ENCODE data around the gene TSPAN14. TPM values are rescaled to one million over a fixed set of nuclear protein-coding genes. Genes with fewer than 3 reads are reported as not detected.

TSPAN14 gene
- total RNA-seq, 1 donor from 2014 or later: 21.1 TPM

GRCh38 chr10:80537736-80538480 lies 83.8 kb downstream of the TSPAN14 start, which contains the start of gene SH2D4B:
TSS of gene SH2D4B (plus strand) at chr10:80537902. CDS start at chr10:80538332, 430 bp downstream.
- TF ChIP-seq CTCF (IDR thresholded peaks at IDR 0.05; ENCODE audit: insufficient read depth, low read length, severe bottlenecking): no peak
- no peaks in the 10 kb centered on the region for H3K27me3 ChIP-seq (ENCODE audit: control insufficient read depth, insufficient read depth, low read length)
- FAIRE-seq (no peak), DNase-seq (ENCODE audit: low read depth) (no peak)
- H3K36me3 ChIP-seq (ENCODE audit: control insufficient read depth, insufficient read depth, low read length): no peaks in the 10 kb centered on the region
- no peak within 1 kb of the TSS for H3K4me3 ChIP-seq (ENCODE audit: low read depth, low read length)

GRCh38 chr10:80538481-80539185 lies 84.5 kb downstream of the TSPAN14 start:
- H3K36me3 ChIP-seq (ENCODE audit: control insufficient read depth, insufficient read depth, low read length): no peaks in the 10 kb centered on the region
- no peak for DNase-seq (ENCODE audit: low read depth)
- no peaks in the 10 kb centered on the region for H3K27me3 ChIP-seq (ENCODE audit: control insufficient read depth, insufficient read depth, low read length)
- no peak for FAIRE-seq
- TF ChIP-seq CTCF (IDR thresholded peaks at IDR 0.05; ENCODE audit: insufficient read depth, low read length, severe bottlenecking): no peak
- H3K4me3 ChIP-seq (ENCODE audit: low read depth, low read length): no peak overlapping the region

GRCh38 chr10:80539421-80540031 lies 85.4 kb downstream of the TSPAN14 start:
- Histone ChIP-seq H3K36me3 (ENCODE audit: control insufficient read depth, insufficient read depth, low read length) (no peaks in the 10 kb centered on the region), H3K4me3 (ENCODE audit: low read depth, low read length) (no peak overlapping the region), H3K27me3 (ENCODE audit: control insufficient read depth, insufficient read depth, low read length) (no peaks in the 10 kb centered on the region)
- no peak for TF ChIP-seq CTCF (IDR thresholded peaks at IDR 0.05; ENCODE audit: insufficient read depth, low read length, severe bottlenecking)
- DNase-seq (ENCODE audit: low read depth) (no peak), FAIRE-seq (no peak)

GRCh38 chr10:80540136-80540535 lies 86.0 kb downstream of the TSPAN14 start:
- H3K27me3 ChIP-seq (ENCODE audit: control insufficient read depth, insufficient read depth, low read length): no peaks in the 10 kb centered on the region
- DNase-seq (ENCODE audit: low read depth) (peak; percentile 29), FAIRE-seq (no peak)
- no peak for TF ChIP-seq CTCF (IDR thresholded peaks at IDR 0.05; ENCODE audit: insufficient read depth, low read length, severe bottlenecking)
- no peaks in the 10 kb centered on the region for H3K36me3 ChIP-seq (ENCODE audit: control insufficient read depth, insufficient read depth, low read length)
- no peak overlapping the region for H3K4me3 ChIP-seq (ENCODE audit: low read depth, low read length)

GRCh38 chr10:80540618-80540980 lies 86.5 kb downstream of the TSPAN14 start:
- no peak for FAIRE-seq
- peak; percentile 59 for DNase-seq (ENCODE audit: low read depth)
- Histone ChIP-seq H3K27me3 (ENCODE audit: control insufficient read depth, insufficient read depth, low read length) (no peaks in the 10 kb centered on the region), H3K4me3 (ENCODE audit: low read depth, low read length) (peak overlapping the region; percentile 13), H3K36me3 (ENCODE audit: control insufficient read depth, insufficient read depth, low read length) (no peaks in the 10 kb centered on the region)
- no peak for TF ChIP-seq CTCF (IDR thresholded peaks at IDR 0.05; ENCODE audit: insufficient read depth, low read length, severe bottlenecking)

All from bronchial epithelial cell (primary cell).